MM.1S (cell line): ENCODE results near the gene PPP1R12A.
A peak's percentile ranks its signal among the peaks of the same experiment; 100 is the strongest.

Experiments
- DNase-seq: peaks from one replicate; pipeline ENCODE4 v3.0.0-alpha.2; 2015
- H2AFZ ChIP-seq: fragments of 300-600 bp; sonication (generic); 2 replicates; pipeline ENCODE4 v1.6.0; 2016; ENCODE audit warnings: antibody characterized with exemption, low read length
- H3F3A ChIP-seq: fragments of 300-600 bp; sonication (generic); 2 replicates; pipeline ENCODE4 v1.6.1; 2016; ENCODE audit warnings: mild to moderate bottlenecking, antibody characterized with exemption, low read length, moderate library complexity, mixed read lengths; ENCODE audit not compliant: insufficient read depth
- H3K27ac ChIP-seq: fragments of 300-600 bp; sonication (generic); 2 replicates; pipeline ENCODE4 v1.5.1; 2016; ENCODE audit warnings: mild to moderate bottlenecking, low read length
- H3K27me3 ChIP-seq: fragments of 300-600 bp; sonication (generic); replicated peaks from 2 replicates; pipeline ENCODE4 v1.6.0; 2016; ENCODE audit warnings: low read length; ENCODE audit not compliant: insufficient read depth
- H3K36me3 ChIP-seq: fragments of 300-600 bp; sonication (generic); replicated peaks from 2 replicates; pipeline ENCODE4 v1.6.1; 2016; ENCODE audit warnings: mild to moderate bottlenecking, low read length, mixed read lengths; ENCODE audit not compliant: insufficient read depth
- H3K4me1 ChIP-seq: fragments of 300-600 bp; sonication (generic); 2 replicates; pipeline ENCODE4 v1.6.1; 2016; ENCODE audit warnings: low read length, mixed read lengths
- H3K4me2 ChIP-seq: fragments of 300-600 bp; sonication (generic); 2 replicates; pipeline ENCODE4 v1.6.0; 2016; ENCODE audit warnings: low read depth, low read length
- H3K4me3 ChIP-seq: fragments of 300-600 bp; sonication (generic); 2 replicates; pipeline ENCODE4 v1.5.1; 2016; ENCODE audit warnings: low read length, mixed read lengths
- H3K79me2 ChIP-seq: fragments of 300-600 bp; sonication (generic); 2 replicates; pipeline ENCODE4 v1.6.1; 2016; ENCODE audit warnings: mixed run types, low read length, mixed read lengths
- H3K9ac ChIP-seq: fragments of 300-600 bp; sonication (generic); 2 replicates; pipeline ENCODE4 v1.6.1; 2016; ENCODE audit warnings: low read length, mixed read lengths
- H3K9me2 ChIP-seq: fragments of 300-600 bp; sonication (generic); replicated peaks from 2 replicates; pipeline ENCODE4 v1.6.1; 2016; ENCODE audit warnings: mild to moderate bottlenecking, low read length, mixed read lengths; ENCODE audit not compliant: insufficient read depth
- H3K9me3 ChIP-seq: fragments of 300-600 bp; sonication (generic); replicated peaks from 2 replicates; pipeline ENCODE4 v1.6.1; 2016; ENCODE audit warnings: mild to moderate bottlenecking, low read length, mixed read lengths; ENCODE audit not compliant: insufficient read depth
- H4K20me1 ChIP-seq: fragments of 300-600 bp; sonication (generic); 2 replicates; pipeline ENCODE4 v1.6.1; 2016; ENCODE audit warnings: mild to moderate bottlenecking, low read length, moderate library complexity, mixed read lengths; ENCODE audit not compliant: insufficient read depth
- EZH2 ChIP-seq: fragments of 300-600 bp; sonication (generic); optimal IDR thresholded peaks from 2 replicates; pipeline ENCODE3; 2017; ENCODE audit warnings: low read depth, mild to moderate bottlenecking, antibody characterized with exemption, low read length, mixed read lengths
- EZH2phosphoT487 ChIP-seq: fragments of 300-600 bp; sonication (generic); IDR thresholded peaks from 2 replicates; pipeline ENCODE4 v1.6.1; 2018; ENCODE audit warnings: antibody characterized with exemption, low read length
- TF ChIP-seq, protein P1 (sequence below): fragments of 300-600 bp; sonication (generic); IDR thresholded peaks from 2 replicates; pipeline ENCODE4 v1.5.1; 2016; ENCODE audit warnings: antibody characterized with exemption, low read length, mixed read lengths

PPP1R12A gene

DNA sequence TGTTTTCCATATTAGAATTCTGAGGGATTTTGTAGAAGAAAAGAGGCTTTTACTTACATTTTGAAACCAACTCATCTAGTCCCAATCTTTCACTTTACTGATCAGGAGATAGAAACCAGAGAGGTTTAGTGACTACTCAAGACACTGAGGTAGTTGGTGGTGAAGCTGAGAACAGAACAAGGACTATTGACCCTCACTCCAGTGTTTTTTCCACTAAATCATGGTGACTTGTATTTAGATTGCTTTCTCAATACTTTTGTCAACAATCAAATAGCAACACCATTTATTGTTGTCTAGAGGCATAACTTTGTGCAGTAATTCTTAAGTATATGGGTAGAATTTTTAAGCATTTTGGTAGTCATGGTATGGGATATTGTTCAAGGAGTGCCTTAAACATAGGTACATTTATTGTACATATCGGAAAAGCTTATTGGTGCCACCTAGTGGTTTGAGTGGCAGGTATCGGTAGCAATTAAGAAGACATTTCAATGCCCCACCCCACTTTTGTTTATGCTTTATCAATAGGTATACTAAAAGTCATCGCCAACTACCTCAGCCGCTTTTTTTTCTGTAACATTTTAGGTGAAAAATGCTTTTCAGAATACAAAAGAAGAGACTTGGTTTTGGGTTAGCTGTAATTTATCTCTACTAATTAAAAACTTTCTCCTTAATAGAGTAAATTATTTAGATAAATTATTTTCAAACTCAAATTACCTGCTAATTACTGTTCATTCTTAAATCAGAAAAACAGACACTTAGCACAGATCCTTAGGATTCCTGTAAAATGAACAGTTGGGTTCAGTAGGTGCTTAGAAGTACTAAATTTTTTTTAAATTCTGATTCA lies 196.8 kb downstream of the PPP1R12A start:
- no peaks in the 10 kb centered on the region for H3F3A ChIP-seq
- no peak overlapping the region for H3K4me2 ChIP-seq
- DNase-seq = peak; percentile 65
- no peaks in the 10 kb centered on the region for H4K20me1 ChIP-seq
- H3K9me2 ChIP-seq = no peaks in the 10 kb centered on the region
- H3K79me2 ChIP-seq = no peaks in the 10 kb centered on the region
- H3K9me3 ChIP-seq = no peaks in the 10 kb centered on the region
- H3K27me3 ChIP-seq = no peaks in the 10 kb centered on the region
- H2AFZ ChIP-seq = no peak overlapping the region
- no peak overlapping the region for H3K27ac ChIP-seq
- TF ChIP-seq, protein P1, sequence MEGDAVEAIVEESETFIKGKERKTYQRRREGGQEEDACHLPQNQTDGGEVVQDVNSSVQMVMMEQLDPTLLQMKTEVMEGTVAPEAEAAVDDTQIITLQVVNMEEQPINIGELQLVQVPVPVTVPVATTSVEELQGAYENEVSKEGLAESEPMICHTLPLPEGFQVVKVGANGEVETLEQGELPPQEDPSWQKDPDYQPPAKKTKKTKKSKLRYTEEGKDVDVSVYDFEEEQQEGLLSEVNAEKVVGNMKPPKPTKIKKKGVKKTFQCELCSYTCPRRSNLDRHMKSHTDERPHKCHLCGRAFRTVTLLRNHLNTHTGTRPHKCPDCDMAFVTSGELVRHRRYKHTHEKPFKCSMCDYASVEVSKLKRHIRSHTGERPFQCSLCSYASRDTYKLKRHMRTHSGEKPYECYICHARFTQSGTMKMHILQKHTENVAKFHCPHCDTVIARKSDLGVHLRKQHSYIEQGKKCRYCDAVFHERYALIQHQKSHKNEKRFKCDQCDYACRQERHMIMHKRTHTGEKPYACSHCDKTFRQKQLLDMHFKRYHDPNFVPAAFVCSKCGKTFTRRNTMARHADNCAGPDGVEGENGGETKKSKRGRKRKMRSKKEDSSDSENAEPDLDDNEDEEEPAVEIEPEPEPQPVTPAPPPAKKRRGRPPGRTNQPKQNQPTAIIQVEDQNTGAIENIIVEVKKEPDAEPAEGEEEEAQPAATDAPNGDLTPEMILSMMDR = peak; percentile 77
- TF ChIP-seq EZH2phosphoT487 (no peak), EZH2 (no peak)
- H3K4me1 ChIP-seq = no peaks in the 10 kb centered on the region
- no peaks in the 10 kb centered on the region for H3K36me3 ChIP-seq
- H3K9ac ChIP-seq = no peak overlapping the region
- H3K4me3 ChIP-seq = no peak overlapping the region

DNA sequence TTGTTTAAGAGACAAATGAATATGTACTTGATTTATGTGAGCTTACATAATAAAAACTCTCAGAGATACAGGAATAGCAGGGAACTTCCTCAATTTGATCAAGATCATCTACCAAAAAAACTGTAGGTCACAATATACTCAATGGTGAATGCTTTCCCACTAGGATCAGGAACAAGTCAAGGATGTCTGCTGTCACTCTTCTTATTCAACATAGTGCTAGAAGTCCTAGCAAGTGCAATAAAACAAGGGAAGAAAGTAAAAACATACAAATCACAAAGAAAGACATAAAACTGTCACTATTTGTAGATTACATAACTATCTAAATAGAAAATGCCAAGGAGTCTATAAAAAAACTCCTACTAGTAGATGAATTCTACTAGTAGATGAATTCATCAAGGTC lies 202.3 kb downstream of the PPP1R12A start:
- H3K4me3 ChIP-seq = no peak overlapping the region
- no peak for DNase-seq
- no peak overlapping the region for H3K27ac ChIP-seq
- no peaks in the 10 kb centered on the region for H3F3A ChIP-seq
- no peaks in the 10 kb centered on the region for H3K4me1 ChIP-seq
- H3K9me2 ChIP-seq = no peaks in the 10 kb centered on the region
- H3K4me2 ChIP-seq = no peak overlapping the region
- no peak overlapping the region for H3K9ac ChIP-seq
- H3K9me3 ChIP-seq = no peaks in the 10 kb centered on the region
- H4K20me1 ChIP-seq = no peaks in the 10 kb centered on the region
- H3K27me3 ChIP-seq = no peaks in the 10 kb centered on the region
- no peaks in the 10 kb centered on the region for H3K36me3 ChIP-seq
- no peak overlapping the region for H2AFZ ChIP-seq
- TF ChIP-seq, protein P1 = no peak
- TF ChIP-seq EZH2 (no peak), EZH2phosphoT487 (no peak)
- no peaks in the 10 kb centered on the region for H3K79me2 ChIP-seq

DNA sequence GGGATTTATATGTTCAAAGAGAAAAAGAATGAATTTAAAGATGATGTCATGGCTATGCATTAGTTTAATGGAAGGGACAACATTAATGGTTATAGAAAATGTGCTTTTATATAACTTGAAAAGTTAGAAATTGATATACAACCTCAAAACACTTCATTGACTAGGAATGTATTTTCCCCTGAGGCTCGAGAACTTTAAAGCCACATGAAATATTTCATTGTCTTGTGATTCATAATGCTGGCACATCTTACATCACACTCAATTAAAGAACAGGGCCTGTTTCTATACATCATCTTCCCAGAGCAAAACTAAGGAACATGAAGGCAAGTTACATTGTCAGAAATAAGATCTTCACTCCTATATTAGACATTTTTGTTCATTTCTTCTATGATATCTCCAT lies 208.9 kb downstream of the PPP1R12A start:
- Histone ChIP-seq H3K4me3 (no peak overlapping the region), H3K9ac (no peak overlapping the region), H3K9me3 (no peaks in the 10 kb centered on the region), H3K9me2 (no peaks in the 10 kb centered on the region), H3K4me1 (no peaks in the 10 kb centered on the region), H3K27me3 (no peaks in the 10 kb centered on the region), H3K27ac (no peak overlapping the region), H3K4me2 (no peak overlapping the region), H4K20me1 (no peaks in the 10 kb centered on the region), H3K36me3 (no peaks in the 10 kb centered on the region), H3F3A (no peaks in the 10 kb centered on the region), H2AFZ (no peak overlapping the region), H3K79me2 (no peaks in the 10 kb centered on the region)
- TF ChIP-seq, protein P1 = no peak
- TF ChIP-seq EZH2phosphoT487 (no peak), EZH2 (no peak)
- DNase-seq = no peak
